ENCODE measurements around the gene NCOA7. TPM values are rescaled to one million over a fixed set of nuclear protein-coding genes. Genes with fewer than 3 reads are reported as not detected.

NCOA7 gene
- total and polyA plus RNA-seq, 9 of the 15 experiments (the other 6 are each of a cell fraction or from before 2014, with no cell fraction given), result 5.8 to 14.6 (median 9.3) TPM

DNA sequence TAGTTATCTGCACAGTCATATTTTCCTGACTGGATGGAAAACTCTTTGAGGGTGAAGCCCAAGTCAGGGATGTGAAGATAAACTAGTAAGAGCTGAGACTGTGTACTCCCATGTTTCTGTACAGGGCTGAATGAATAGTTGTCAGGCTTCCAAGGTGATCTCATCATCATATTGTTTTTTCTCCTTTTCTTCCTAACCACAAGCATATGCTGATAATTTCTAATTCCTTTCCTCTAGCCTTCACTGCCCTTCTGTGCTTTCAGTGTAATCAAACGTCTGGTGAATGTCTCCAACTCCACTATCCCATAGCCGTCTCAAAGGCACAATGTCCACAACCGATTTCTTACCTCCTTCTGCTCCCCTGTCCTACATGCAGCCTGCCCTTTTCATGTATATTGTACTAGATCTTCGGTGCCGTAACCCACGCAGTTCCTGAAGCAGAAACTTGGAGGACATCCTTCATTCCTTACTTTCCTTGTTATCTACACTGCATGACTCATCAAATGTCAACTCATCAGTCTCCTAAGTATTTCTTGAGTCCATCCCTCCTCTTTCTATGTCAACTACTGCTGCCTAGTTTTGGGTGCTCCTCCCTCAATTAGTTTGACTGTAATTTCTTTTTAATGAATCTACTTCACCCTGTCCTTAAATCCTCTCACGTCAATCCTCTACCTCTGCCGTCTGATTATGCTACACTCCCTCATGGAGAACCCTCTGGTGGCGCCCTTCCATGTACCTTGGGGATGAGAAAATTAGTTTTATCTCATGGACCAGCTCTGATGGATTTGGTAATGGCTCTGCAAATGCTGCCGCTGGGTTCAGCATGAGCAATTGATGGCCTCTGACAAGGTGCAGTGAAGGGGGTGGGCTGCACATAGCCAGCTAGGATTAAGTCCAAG lies 21.9 kb downstream of the NCOA7 start (continued):
- TF ChIP-seq, protein P1, sequence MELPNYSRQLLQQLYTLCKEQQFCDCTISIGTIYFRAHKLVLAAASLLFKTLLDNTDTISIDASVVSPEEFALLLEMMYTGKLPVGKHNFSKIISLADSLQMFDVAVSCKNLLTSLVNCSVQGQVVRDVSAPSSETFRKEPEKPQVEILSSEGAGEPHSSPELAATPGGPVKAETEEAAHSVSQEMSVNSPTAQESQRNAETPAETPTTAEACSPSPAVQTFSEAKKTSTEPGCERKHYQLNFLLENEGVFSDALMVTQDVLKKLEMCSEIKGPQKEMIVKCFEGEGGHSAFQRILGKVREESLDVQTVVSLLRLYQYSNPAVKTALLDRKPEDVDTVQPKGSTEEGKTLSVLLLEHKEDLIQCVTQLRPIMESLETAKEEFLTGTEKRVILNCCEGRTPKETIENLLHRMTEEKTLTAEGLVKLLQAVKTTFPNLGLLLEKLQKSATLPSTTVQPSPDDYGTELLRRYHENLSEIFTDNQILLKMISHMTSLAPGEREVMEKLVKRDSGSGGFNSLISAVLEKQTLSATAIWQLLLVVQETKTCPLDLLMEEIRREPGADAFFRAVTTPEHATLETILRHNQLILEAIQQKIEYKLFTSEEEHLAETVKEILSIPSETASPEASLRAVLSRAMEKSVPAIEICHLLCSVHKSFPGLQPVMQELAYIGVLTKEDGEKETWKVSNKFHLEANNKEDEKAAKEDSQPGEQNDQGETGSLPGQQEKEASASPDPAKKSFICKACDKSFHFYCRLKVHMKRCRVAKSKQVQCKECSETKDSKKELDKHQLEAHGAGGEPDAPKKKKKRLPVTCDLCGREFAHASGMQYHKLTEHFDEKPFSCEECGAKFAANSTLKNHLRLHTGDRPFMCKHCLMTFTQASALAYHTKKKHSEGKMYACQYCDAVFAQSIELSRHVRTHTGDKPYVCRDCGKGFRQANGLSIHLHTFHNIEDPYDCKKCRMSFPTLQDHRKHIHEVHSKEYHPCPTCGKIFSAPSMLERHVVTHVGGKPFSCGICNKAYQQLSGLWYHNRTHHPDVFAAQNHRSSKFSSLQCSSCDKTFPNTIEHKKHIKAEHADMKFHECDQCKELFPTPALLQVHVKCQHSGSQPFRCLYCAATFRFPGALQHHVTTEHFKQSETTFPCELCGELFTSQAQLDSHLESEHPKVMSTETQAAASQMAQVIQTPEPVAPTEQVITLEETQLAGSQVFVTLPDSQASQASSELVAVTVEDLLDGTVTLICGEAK (IDR thresholded peaks at IDR 0.05), result no peak
- TF ChIP-seq, protein P1 (CRISPR knock-in tag; IDR thresholded peaks at IDR 0.05), result no peak
- TF ChIP-seq RNF2 (IDR thresholded peaks at IDR 0.05) (no peak), CREM (IDR thresholded peaks at IDR 0.05; ENCODE audit: low read depth) (peak; percentile 46; the same call in 1 of the 2 replicates), SUPT5H (IDR thresholded peaks at IDR 0.05) (no peak), PML (IDR thresholded peaks at IDR 0.05; ENCODE audit: low read length) (no peak), FOXK1 (CRISPR knock-in tag; IDR thresholded peaks at IDR 0.05; ENCODE audit: borderline replicate concordance) (no peak), ZNF830 (CRISPR knock-in tag; IDR thresholded peaks at IDR 0.05) (no peak), CBX3 (IDR thresholded peaks at IDR 0.05; ENCODE audit: borderline replicate concordance in 1 of 2, low read length in 2 of 2) (peak in 1 of 2 experiments; percentile 67; a peak in 1 of 3 replicates), GABPA (tag; conservative IDR thresholded peaks at IDR 0.05; ENCODE audit: low read depth) (no peak), ZNF263 (CRISPR knock-in tag; IDR thresholded peaks at IDR 0.05; ENCODE audit: borderline replicate concordance) (peak; percentile 94), TAF1 (IDR thresholded peaks at IDR 0.05; ENCODE audit: control insufficient read depth, extremely low read depth, insufficient read depth, low read length, severe bottlenecking) (no peak), ZSCAN32 (CRISPR knock-in tag; IDR thresholded peaks at IDR 0.05) (no peak), FIP1L1 (IDR thresholded peaks at IDR 0.05; ENCODE audit: low read depth, low read length, poor library complexity, severe bottlenecking) (no peak), ZNF121 (CRISPR knock-in tag; conservative IDR thresholded peaks at IDR 0.05) (no peak), PHF21A (IDR thresholded peaks at IDR 0.05; ENCODE audit: borderline replicate concordance, low read depth) (no peak), ARID1B (IDR thresholded peaks at IDR 0.05) (peak; percentile 90)
- TF ChIP-seq, protein P2, sequence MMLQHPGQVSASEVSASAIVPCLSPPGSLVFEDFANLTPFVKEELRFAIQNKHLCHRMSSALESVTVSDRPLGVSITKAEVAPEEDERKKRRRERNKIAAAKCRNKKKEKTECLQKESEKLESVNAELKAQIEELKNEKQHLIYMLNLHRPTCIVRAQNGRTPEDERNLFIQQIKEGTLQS (IDR thresholded peaks at IDR 0.05), result peak; percentile 97
- TF ChIP-seq, protein P2 (CRISPR knock-in tag; conservative IDR thresholded peaks at IDR 0.05), result peak; percentile 72; the same call in 1 of the 2 replicates
